Osteoblast (primary cell): Measurements from ENCODE around the gene JAZF1. TPM values are rescaled to one million over a fixed set of nuclear protein-coding genes. Genes with fewer than 3 reads are reported as not detected.

ENCODE experiments used
- DNase-seq: peaks from one replicate; pipeline ENCODE4 v3.0.0; 2011; ENCODE audit warnings: low spot score, mixed read lengths; ENCODE audit not compliant: insufficient read length; ENCODE audit errors: missing footprints
- H2AFZ ChIP-seq: 2 replicates; pipeline ENCODE4 v1.6.0; 2011; ENCODE audit warnings: mild to moderate bottlenecking, low read length
- H3K27ac ChIP-seq: 2 replicates; pipeline ENCODE4 v1.5.1; 2011; ENCODE audit warnings: mild to moderate bottlenecking, low read depth, low read length, moderate library complexity
- H3K27me3 ChIP-seq: 2 replicates; pipeline ENCODE4 v1.6.0; 2012; ENCODE audit warnings: mild to moderate bottlenecking, control low read depth, inconsistent platforms, low read length, moderate library complexity; ENCODE audit not compliant: insufficient read depth
- H3K36me3 ChIP-seq: 2 replicates; pipeline ENCODE4 v1.5.1; 2011; ENCODE audit warnings: mild to moderate bottlenecking, low read length, control low read depth, moderate library complexity; ENCODE audit not compliant: insufficient read depth
- H3K4me1 ChIP-seq: 2 replicates; pipeline ENCODE4 v1.5.1; 2011; ENCODE audit warnings: mild to moderate bottlenecking, low read length, control low read depth, moderate library complexity; ENCODE audit not compliant: insufficient read depth
- H3K4me2 ChIP-seq: 2 replicates; pipeline ENCODE4 v1.6.0; 2011; ENCODE audit warnings: mild to moderate bottlenecking, low read length; ENCODE audit not compliant: insufficient read depth
- H3K4me3 ChIP-seq: fragments of 200-600 bp; sonication (generic); 3 replicates; pipeline ENCODE4 v1.5.1; 2012; ENCODE audit warnings: mild to moderate bottlenecking, low read length, inconsistent platforms; ENCODE audit not compliant: insufficient read depth
- H3K79me2 ChIP-seq: 2 replicates; pipeline ENCODE4 v1.6.0; 2012; ENCODE audit warnings: mild to moderate bottlenecking, low read length, control low read depth, inconsistent platforms; ENCODE audit not compliant: insufficient read depth
- H3K9me3 ChIP-seq: 2 replicates; pipeline ENCODE4 v1.5.1; 2011; ENCODE audit warnings: low read depth, low read length, control low read depth
- H4K20me1 ChIP-seq: 2 replicates; pipeline ENCODE4 v1.6.0; 2012; ENCODE audit warnings: mild to moderate bottlenecking, low read length, control low read depth; ENCODE audit not compliant: insufficient read depth
- CTCF ChIP-seq: IDR thresholded peaks from 2 replicates; pipeline ENCODE4 v1.5.1; 2011; ENCODE audit warnings: mild to moderate bottlenecking, low read depth, low read length, moderate library complexity; ENCODE audit errors: extremely low read depth
- total RNA-seq: library from RNA; depleted of rRNA; stranded (reverse); fragments of >200 nt; gene quantifications from 2 replicates; pipeline ENCODE4 v1.2.3, GENCODE V29; 2012

Gene JAZF1
- total RNA-seq, 1 donor = 15.9 TPM

- H3K9me3 ChIP-seq = no peaks in the 10 kb centered on the region
- DNase-seq = no peak
- H3K4me3 ChIP-seq = peak overlapping the region; percentile 24
- TF ChIP-seq CTCF = no peak
- no peaks in the 10 kb centered on the region for H3K27me3 ChIP-seq
- H3K79me2 ChIP-seq = no peaks in the 10 kb centered on the region
- H3K36me3 ChIP-seq = no peaks in the 10 kb centered on the region
- H3K4me2 ChIP-seq = peak overlapping the region; percentile 58
- H4K20me1 ChIP-seq = peaks cover 12% of the 10 kb centered on the region
- peak overlapping the region; percentile 49 for H3K27ac ChIP-seq
- no peak overlapping the region for H2AFZ ChIP-seq
- peaks cover 25% of the 10 kb centered on the region for H3K4me1 ChIP-seq
Measured at GRCh38 chr7:27962273-27962672, 218.3 kb downstream of the JAZF1 start.

- H3K9me3 ChIP-seq = no peaks in the 10 kb centered on the region
- peak; percentile 86 for DNase-seq
Measured at GRCh38 chr7:27961255-27961654, 219.3 kb downstream of the JAZF1 start.

GRCh38 chr7:27960415-27960814 lies 220.2 kb downstream of the JAZF1 start:
- Histone ChIP-seq H3K9me3 (no peaks in the 10 kb centered on the region), H3K4me3 (no peak overlapping the region), H3K36me3 (no peaks in the 10 kb centered on the region), H3K27me3 (no peaks in the 10 kb centered on the region), H3K4me1 (peaks cover 25% of the 10 kb centered on the region), H2AFZ (no peak overlapping the region), H3K79me2 (peaks cover 2% of the 10 kb centered on the region), H4K20me1 (peaks cover 12% of the 10 kb centered on the region), H3K27ac (no peak overlapping the region), H3K4me2 (no peak overlapping the region)
- DNase-seq = no peak
- no peak for TF ChIP-seq CTCF

More at GRCh38 chr7:27961255-27961654, 219.3 kb downstream of the JAZF1 start:
- Histone ChIP-seq H3K4me2 (peak overlapping the region; percentile 43), H3K27me3 (no peaks in the 10 kb centered on the region), H3K36me3 (no peaks in the 10 kb centered on the region), H3K4me1 (peaks cover 25% of the 10 kb centered on the region), H3K27ac (peak overlapping the region; percentile 49), H3K79me2 (no peaks in the 10 kb centered on the region), H3K4me3 (no peak overlapping the region), H4K20me1 (peaks cover 12% of the 10 kb centered on the region), H2AFZ (no peak overlapping the region)
- no peak for TF ChIP-seq CTCF

GRCh38 chr7:27958933-27959548 lies 221.6 kb downstream of the JAZF1 start:
- TF ChIP-seq CTCF = no peak
- Histone ChIP-seq H3K4me1 (peaks cover 25% of the 10 kb centered on the region), H3K36me3 (no peaks in the 10 kb centered on the region), H3K4me3 (no peak overlapping the region), H3K9me3 (no peaks in the 10 kb centered on the region), H4K20me1 (peaks cover 12% of the 10 kb centered on the region), H3K27me3 (no peaks in the 10 kb centered on the region), H3K79me2 (peaks cover 2% of the 10 kb centered on the region), H3K27ac (no peak overlapping the region), H3K4me2 (no peak overlapping the region), H2AFZ (no peak overlapping the region)
- DNase-seq = no peak
